Measurements from ENCODE around the gene CD300LG. TPM values are rescaled to one million over a fixed set of nuclear protein-coding genes. Genes with fewer than 3 reads are reported as not detected.
"Not testable (repeated sequence)": the region's sequence is repeated elsewhere in the genome, so short reads cannot be mapped to it uniquely, and the experiment has no call there.

The CD300LG gene
- total RNA-seq, 1 experiment from 2014 or later: not detected

DNA sequence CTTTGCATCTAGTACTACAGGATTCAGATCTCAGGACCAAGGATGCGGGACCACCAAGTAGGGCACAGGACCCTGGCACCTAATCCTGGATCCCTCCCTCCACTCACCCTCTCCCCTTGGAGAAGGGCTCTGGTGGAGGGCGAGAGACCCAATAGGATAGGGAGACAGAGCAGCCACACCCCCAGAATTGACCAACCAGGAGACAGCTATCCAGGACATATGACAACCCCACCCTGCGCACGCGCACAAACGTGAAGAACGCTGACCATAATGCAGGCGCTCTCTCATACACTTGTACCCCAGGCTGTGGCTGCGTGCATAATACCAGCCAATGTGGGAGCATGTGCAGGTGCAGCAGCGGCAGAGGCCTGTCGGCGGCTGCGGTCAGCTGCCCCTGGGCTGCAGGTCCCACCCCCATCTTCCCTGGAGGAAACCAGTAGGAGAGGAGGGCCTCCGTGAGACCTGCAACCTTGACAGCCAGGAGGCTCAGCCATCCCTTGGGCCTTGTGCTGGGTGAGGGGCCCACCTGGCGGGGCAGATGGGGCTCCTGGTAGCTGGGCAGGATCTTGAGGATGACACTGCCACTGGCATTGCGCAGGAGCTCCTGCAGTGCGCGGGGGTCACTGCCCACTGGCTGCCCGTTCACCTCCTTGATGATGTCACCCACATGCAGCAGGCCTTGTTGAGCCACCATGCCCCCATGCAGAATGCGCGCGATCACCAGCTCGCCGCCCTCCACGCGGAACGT, 35.0 kb downstream of the CD300LG start:
- no peaks in the 10 kb centered on the region for H3K9me3 ChIP-seq (replicated peaks)
- 0 out of 2 replicates have a peak, but pooled peaks cover 5% of the 10 kb centered on the region for H3K4me1 ChIP-seq (replicated peaks)
- no peaks in the 10 kb centered on the region for H3K36me3 ChIP-seq
- H3K4me3 ChIP-seq: no peak overlapping the region
- peaks cover 12% of the 10 kb centered on the region; the same call in 1 of the 2 replicates for H3K27me3 ChIP-seq (replicated peaks)
- no peak overlapping the region for H3K27ac ChIP-seq
- no peak for DNase-seq (ENCODE audit: low read depth in 1 of 2, low spot score in 2 of 2)

DNA sequence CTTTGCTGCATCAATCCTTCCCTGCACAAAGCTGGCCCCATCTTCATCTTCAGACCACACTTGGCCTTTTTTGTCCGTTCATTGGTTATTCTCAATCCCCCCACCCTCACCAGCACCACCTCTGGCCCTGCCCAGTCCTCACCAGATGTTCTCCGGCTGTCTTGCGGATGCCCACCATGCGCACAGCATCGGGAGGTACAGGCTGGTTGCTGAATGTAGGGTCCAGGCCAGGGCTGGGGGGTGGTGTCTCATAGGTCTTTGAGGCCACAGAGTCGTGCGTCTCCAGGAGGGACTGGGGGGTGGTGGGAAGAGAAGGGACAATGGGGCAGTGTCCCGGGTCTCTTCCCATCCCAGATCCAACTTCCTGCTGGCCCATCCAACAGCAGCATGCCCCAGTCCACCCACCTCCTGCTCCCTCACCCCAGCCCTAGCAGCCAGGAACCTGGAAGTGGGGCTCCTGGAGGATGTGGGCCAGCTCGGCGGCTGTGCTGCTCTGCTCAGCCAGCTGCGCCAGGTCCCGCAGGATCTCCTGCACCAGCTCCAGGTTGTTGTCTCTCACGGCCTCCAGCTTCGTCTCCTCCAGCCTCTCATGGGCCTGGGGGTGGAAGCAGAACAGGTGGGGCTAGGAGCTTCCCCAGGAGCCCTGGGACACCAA, 35.9 kb downstream of the CD300LG start:
- Histone ChIP-seq H3K36me3 (no peaks in the 10 kb centered on the region), H3K9me3 (replicated peaks) (no peaks in the 10 kb centered on the region), H3K27me3 (replicated peaks) (peaks cover 16% of the 10 kb centered on the region; the same call in 1 of the 2 replicates), H3K4me1 (replicated peaks) (0 out of 2 replicates have a peak, but pooled peaks cover 5% of the 10 kb centered on the region), H3K27ac (no peak overlapping the region), H3K4me3 (no peak overlapping the region)
- DNase-seq (ENCODE audit: low read depth in 1 of 2, low spot score in 2 of 2): no peak

DNA sequence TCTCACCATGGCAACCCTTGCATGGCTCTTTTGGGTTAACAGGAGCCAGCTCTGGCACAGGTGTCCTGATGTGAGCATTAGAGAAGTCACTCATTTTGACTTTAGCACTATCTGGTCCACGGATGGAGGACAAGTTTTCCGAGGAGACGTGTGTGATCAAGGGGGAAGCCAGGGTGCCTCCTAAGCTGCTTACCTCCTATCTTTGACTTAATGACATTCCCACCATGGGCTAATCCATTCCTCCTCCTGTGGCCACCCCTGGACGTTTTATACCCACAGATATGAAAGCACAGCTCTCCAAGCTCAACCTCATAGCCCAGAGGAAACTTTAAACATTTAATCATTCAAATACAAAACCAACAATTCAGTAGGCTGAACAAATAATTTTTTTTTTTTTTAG, 41.6 kb downstream of the CD300LG start:
- H3K4me3 ChIP-seq: no peak overlapping the region
- H3K9me3 ChIP-seq (replicated peaks): no peaks in the 10 kb centered on the region
- H3K4me1 ChIP-seq (replicated peaks): no peaks in the 10 kb centered on the region
- H3K36me3 ChIP-seq: no peaks in the 10 kb centered on the region
- no peak for DNase-seq (ENCODE audit: low read depth in 1 of 2, low spot score in 2 of 2)
- H3K27ac ChIP-seq: no peak overlapping the region
- H3K27me3 ChIP-seq (replicated peaks): peaks cover 19% of the 10 kb centered on the region; the same call in 1 of the 2 replicates

DNA sequence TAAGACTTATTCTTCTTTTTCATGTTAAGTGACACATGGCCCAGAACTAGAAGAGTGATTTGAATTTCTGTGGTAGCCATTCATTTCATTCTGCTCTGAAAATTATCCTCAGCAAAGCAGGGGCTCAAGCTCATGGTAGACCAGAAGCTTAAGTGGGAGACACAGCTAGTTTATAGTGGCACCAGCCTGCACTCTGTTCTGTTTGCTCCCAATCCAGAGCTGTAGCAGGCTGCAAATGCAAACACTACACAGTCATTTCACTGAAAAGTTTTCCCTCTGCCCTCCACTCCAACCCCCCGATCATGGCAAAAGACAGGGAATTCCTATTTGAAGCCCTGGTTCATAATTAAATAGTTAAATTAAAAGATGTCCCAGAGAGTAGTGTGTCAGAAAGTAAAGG, 43.3 kb downstream of the CD300LG start:
- H3K27me3 ChIP-seq (replicated peaks): peaks cover 19% of the 10 kb centered on the region; the same call in 1 of the 2 replicates
- no peaks in the 10 kb centered on the region for H3K9me3 ChIP-seq (replicated peaks)
- no peak overlapping the region for H3K27ac ChIP-seq
- no peak overlapping the region for H3K4me3 ChIP-seq
- DNase-seq (ENCODE audit: low read depth in 1 of 2, low spot score in 2 of 2): no peak
- no peaks in the 10 kb centered on the region for H3K4me1 ChIP-seq (replicated peaks)
- no peaks in the 10 kb centered on the region for H3K36me3 ChIP-seq

DNA sequence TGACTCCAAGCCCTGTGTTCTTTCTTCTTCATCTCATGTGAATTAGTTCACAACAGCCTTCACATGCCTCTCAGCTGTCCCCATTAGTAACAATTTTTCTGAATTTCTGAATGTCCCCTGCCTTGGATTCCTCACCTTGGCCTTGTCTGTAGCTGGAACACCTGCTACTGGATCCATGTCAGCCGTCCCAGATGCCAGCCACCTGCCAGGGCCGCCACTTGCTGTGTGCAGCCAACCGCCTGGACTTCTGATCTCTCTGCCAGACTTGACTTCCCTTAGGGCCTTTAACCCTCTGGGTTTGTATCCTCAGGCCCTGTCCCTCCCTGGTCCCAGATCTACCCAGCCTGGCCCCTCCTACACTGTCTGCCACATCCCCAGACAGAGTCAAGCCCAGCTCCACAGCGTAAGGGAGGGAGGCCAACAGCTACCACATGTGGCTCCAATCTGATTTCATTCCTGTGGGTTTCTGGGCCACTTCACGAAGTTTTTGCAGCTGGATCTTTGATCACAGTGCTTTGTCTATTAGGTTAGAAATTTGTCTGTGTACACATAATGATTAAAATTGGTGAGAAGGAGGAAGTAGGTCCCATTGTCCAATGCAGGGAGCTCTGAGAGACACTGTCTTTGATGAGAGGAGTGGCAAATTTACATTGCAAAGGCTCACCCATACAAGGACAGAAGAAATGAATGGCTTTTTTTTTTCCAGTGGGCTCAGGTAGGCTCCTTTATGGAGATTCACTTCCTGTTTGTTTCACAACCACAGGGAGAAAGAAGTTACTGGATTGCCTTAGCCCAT, 45.1 kb downstream of the CD300LG start:
- Histone ChIP-seq H3K36me3 (no peaks in the 10 kb centered on the region), H3K27ac (no peak overlapping the region), H3K4me1 (replicated peaks) (no peaks in the 10 kb centered on the region), H3K4me3 (no peak overlapping the region), H3K9me3 (replicated peaks) (no peaks in the 10 kb centered on the region), H3K27me3 (replicated peaks) (peaks cover 18% of the 10 kb centered on the region; the same call in 1 of the 2 replicates)
- no peak for DNase-seq (ENCODE audit: low read depth in 1 of 2, low spot score in 2 of 2)

DNA sequence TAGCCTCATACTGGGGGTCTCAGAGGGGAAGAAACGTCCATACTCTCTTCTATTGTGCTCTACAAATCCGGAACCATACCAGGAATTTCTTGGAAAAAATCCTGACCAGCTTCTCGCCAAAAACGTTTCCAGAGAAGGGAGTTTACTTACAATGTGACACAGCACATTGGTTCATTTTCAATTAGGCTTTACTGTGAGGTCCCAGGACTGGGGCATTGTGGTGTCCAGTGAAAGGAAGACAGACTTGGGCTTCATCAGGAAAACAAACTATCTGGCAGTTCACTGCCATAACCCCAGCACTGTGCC, 45.6 kb downstream of the CD300LG start:
- Histone ChIP-seq H3K27me3 (replicated peaks) (peaks cover 17% of the 10 kb centered on the region; the same call in 1 of the 2 replicates), H3K4me1 (replicated peaks) (no peaks in the 10 kb centered on the region), H3K4me3 (no peak overlapping the region), H3K36me3 (no peaks in the 10 kb centered on the region), H3K27ac (no peak overlapping the region), H3K9me3 (replicated peaks) (no peaks in the 10 kb centered on the region)
- DNase-seq (ENCODE audit: low read depth in 1 of 2, low spot score in 2 of 2): no peak

DNA sequence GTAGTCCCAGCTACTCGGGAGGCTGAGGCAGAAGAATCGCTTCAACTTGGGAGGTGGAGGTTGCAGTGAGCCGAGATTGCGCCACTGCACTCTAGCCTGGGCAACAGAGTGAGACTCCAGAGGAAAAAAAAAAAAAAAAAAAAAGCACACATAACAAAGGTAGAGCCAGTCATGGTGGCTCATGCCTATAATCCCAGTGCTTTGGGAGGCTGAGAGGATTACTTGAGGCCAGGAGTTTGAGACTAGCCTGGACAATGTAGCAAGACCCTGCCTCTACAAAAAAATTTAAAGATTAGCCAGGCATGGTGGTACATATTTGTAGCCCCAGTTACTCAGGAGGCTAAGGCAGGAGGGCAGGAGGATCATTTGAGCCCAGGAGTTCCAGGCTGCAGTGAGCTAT, 47.5 kb downstream of the CD300LG start:
- H3K4me1 ChIP-seq (replicated peaks); H3K27ac ChIP-seq: not testable (repeated sequence)

DNA sequence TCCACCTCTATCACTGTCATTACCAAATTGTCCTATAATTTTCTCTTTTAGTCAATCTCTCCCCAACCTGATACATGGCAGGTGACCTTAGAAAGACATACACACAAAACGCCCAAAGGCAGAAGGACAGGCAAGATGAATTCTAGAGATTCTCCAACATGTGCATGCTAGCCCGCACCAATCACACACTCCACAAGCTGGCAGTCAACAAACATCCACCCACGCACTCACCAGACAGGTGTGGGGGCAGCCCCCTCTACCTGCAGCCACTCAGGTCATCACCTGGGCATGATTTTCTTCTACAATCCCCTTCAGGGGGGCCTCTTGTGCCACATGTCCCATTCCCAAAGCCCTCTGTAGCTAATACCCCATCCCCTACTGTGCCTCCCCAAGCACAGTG, 50.9 kb downstream of the CD300LG start:
- Histone ChIP-seq H3K9me3 (replicated peaks) (no peaks in the 10 kb centered on the region), H3K4me3 (no peak overlapping the region), H3K27me3 (replicated peaks) (peaks cover 11% of the 10 kb centered on the region; the same call in 1 of the 2 replicates), H3K36me3 (no peaks in the 10 kb centered on the region), H3K4me1 (replicated peaks) (peaks cover 10% of the 10 kb centered on the region), H3K27ac (no peak overlapping the region)
- no peak for DNase-seq (ENCODE audit: low read depth in 1 of 2, low spot score in 2 of 2)

More for the DNA sequence above, 47.5 kb downstream of the CD300LG start:
- H3K9me3 ChIP-seq (replicated peaks); H3K36me3 ChIP-seq; H3K4me3 ChIP-seq; DNase-seq (ENCODE audit: low read depth in 1 of 2, low spot score in 2 of 2): not testable (repeated sequence)
- H3K27me3 ChIP-seq (replicated peaks): peaks cover 11% of the 10 kb centered on the region; the same call in 1 of the 2 replicates

DNA sequence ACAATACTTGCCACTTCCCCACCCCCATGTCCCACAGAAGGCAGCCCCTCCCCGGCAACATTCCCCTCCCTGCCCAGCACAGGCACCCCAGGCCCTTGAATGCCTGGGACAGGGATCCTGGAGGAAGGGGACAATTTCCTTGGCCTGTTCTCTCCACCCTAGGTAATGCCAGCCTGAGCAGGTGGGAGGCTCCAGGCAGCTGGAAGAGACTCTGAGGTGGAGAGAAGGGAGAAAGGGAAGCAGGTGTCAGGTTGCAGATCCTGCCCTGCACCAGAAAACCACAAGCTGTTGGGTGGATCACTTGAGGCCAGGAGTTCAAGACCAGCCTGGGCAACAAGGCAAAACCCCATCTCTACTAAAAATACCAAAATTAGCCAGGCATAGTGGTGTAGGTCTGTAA, 51.5 kb downstream of the CD300LG start:
- Histone ChIP-seq H3K36me3 (no peaks in the 10 kb centered on the region), H3K4me1 (replicated peaks) (peaks cover 10% of the 10 kb centered on the region), H3K27me3 (replicated peaks) (peaks cover 11% of the 10 kb centered on the region; the same call in 1 of the 2 replicates), H3K4me3 (no peak overlapping the region), H3K9me3 (replicated peaks) (no peaks in the 10 kb centered on the region), H3K27ac (no peak overlapping the region)
- DNase-seq (ENCODE audit: low read depth in 1 of 2, low spot score in 2 of 2): no peak

DNA sequence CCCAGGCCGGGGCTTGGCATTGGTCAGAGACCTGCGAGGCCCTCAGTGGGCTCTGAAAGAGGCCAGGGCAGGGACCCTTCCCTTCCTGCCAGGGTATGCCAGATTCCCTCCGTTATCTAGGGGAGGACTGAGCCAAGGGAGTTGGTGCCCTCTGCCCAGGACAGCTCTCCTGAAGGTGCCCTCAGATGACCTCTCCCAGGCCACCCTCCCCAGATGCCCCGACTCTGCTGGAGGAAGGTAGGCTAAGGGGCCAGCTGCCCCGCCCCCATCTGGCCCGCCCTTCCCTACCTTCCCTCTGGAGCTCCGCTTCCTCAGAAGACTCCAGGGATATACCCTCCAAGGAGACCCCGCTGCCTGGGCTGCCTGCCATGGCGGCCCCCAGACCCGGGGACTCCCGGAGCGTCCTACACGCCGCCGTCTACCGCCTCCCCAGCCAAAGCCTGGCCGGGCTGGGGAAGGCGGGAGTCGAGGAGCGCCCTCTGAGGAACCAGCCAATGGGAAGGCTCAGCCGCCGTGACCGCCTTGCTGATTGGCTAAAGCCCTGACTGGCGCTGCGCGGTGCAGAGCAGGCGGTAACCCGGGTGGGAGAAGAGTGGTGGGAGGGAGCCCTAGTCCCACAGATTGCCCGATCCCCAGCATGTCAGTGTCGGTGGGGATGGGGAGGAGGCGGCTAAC, 53.3 kb downstream of the CD300LG start:
- Histone ChIP-seq H3K27me3 (replicated peaks) (peaks cover 13% of the 10 kb centered on the region), H3K4me1 (replicated peaks) (peaks cover 10% of the 10 kb centered on the region), H3K27ac (no peak overlapping the region), H3K36me3 (no peaks in the 10 kb centered on the region), H3K9me3 (replicated peaks) (no peaks in the 10 kb centered on the region), H3K4me3 (peak overlapping the region; percentile 29)
- peak; percentile 74 to 91 for DNase-seq (ENCODE audit: low read depth in 1 of 2, low spot score in 2 of 2)

DNA sequence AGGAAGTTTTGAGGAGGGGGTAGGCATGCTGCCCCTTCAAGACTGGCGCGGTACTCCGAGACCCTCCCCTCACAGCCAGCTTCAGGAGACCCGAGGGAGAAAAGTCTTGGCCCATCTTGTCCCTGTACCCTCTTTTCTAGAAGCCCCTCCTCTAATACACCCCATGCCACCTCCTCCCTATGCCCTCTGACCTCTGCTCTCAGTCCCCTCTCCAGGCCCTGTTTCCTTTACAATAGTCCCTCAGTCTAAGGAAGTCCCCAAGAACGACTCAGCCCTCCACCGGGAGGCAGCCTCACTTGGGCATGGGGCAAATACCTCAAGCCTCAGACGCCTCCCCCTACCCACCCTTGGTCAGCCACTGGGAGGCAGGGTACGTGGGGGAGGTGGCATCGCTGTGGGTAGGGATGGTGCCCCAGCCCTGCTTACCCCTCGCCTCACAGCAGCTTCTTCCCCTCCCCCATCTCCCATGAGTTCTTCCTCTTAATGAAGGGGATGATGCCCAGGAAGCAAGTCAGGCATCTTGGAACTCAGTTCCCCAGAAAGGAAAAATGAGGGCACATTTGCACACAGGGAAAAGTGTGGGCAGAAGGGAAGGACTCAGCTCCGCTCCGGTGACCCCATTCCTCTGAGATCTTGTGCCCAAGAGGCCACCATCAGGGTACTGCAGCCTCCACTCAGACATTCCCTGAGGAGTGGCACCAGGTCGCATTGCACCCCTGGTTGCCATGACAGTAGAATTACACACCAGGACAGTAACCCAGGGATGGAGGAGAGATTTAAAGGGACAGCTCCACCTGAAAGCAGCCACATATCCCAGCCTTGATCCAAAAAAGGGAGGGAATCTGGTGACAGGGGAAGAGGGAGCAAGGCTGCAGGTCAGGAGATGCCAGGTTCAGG, 54.1 kb downstream of the CD300LG start:
- no peaks in the 10 kb centered on the region for H3K9me3 ChIP-seq (replicated peaks)
- H3K4me3 ChIP-seq: peak overlapping the region; percentile 29
- no peaks in the 10 kb centered on the region for H3K36me3 ChIP-seq
- no peak overlapping the region for H3K27ac ChIP-seq
- DNase-seq (ENCODE audit: low read depth in 1 of 2, low spot score in 2 of 2): no peak
- H3K27me3 ChIP-seq (replicated peaks): peaks cover 19% of the 10 kb centered on the region
- peaks cover 12% of the 10 kb centered on the region for H3K4me1 ChIP-seq (replicated peaks)

DNA sequence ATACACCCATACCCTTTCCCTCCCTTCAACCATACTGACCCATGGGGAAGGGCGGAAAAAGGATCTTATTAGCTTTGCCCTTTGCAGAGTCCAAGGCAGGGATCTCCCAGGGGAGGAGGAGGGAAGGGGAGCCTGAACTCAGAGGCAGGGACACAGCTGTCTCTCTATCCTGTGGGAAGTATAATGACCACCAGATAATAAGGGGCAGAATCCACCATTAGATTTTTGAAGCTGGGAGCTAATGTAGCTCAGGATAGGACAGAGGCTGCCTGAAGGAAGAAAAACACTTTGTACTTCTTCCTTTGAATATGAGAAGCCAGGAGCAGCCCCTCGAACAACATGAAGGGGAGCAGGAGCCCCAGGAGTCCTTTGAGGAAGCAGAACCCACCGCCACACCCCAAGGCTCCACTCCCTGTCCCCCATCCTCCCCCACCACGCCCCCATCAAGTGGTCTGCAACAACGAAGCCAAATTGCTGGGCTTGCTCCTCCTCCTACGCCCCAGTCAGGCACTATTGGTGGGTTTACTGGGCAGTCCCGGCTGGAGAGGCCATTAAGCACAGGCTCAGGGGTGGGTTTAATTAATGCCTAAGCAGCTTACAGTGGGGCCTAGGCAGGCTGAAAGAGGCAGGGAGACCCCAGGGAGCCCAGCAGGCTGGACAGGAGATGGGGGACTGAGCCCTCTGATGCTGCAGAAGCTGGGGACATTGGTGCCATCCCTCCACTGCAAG, 55.0 kb downstream of the CD300LG start:
- Histone ChIP-seq H3K9me3 (replicated peaks) (no peaks in the 10 kb centered on the region), H3K36me3 (no peaks in the 10 kb centered on the region), H3K4me3 (no peak overlapping the region), H3K4me1 (replicated peaks) (peaks cover 19% of the 10 kb centered on the region), H3K27ac (no peak overlapping the region), H3K27me3 (replicated peaks) (peaks cover 25% of the 10 kb centered on the region)
- DNase-seq (ENCODE audit: low read depth in 1 of 2, low spot score in 2 of 2): no peak
